NCI-H2227 (cell line): Measurements from ENCODE around the gene ABLIM3.

Experiments used
- DNase-seq: peaks from one replicate; lab custom pipeline; 2025; ENCODE audit not compliant: unreplicated experiment; lab: John Stamatoyannopoulos, UW

The ABLIM3 gene

DNA sequence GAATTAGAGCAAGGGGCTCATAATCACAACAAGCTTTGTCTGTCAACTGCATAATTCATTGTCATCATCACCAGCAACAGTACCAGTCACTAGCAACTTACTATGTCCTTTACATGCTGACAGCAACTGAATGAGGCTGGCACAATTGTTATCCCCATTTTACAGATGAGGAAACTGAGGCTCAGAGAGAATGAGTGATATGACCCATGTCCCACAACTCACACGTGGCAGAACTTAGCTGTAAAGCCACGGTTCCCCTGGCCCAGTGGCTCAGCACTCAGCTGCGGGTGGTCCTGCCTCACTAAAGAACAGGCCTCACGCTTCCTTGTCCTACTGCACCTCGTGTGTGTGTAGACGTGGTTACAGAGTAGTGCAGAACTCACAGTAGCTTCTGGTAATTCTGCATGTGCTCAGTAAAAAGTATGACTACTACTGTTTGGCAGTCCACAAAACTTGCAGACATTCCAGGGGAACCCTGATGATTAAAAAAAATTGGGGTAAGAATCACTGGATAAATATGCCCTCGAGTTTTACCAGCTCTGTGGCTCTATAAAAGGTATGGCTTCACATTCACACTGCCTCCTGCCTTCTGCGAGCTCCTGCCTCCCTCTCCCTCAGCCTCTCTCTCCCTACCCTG is 160.6 kb downstream of the ABLIM3 start:
- DNase-seq, result no peak

DNA sequence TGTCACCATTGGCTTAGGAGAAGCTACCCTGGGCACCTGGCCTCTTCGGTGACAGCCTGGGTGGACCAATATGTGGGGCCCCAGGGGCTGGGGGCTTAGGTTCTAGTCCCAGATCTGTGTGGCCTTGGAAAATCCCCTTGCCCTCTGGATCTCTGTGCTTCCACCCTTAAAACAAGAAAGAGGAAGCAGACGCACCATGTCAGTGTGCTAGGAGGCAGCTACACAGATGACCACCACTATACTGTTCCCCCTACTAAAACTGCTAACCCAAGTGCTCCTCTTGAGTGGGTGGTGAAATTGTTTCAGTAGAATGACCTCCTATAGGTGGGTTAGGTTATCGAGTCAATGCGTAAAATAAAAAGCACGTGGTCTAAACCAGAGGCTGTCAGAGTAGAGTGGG is 161.3 kb downstream of the ABLIM3 start:
- DNase-seq, result no peak

GRCh38 chr5:149303210-149303609 is 161.9 kb downstream of the ABLIM3 start:
- DNase-seq, result no peak

GRCh38 chr5:149304195-149305078 is 163.1 kb downstream of the ABLIM3 start:
- DNase-seq, result no peak

- DNase-seq, result no peak
Measured at GRCh38 chr5:149309354-149309753, 168.1 kb downstream of the ABLIM3 start.
